ENCODE data around the gene DPP6.

- TF ChIP-seq CTCF (IDR thresholded peaks at IDR 0.05) (no peak), POLR2A (IDR thresholded peaks at IDR 0.05) (no peak), EP300 (IDR thresholded peaks at IDR 0.05) (no peak)
These were observed 143.1 kb downstream of the DPP6 start for GRCh38 chr7:154195266-154195665.

Measured in tibial nerve (tissue), 4 donors.